Activated naive CD8-positive, alpha-beta T cell treated with anti-CD3 and anti-CD28 coated beads, Interleukin-2, amount 50 U/mL, for 24 hours (primary cell): ENCODE measurements around the gene IST1.
A peak's percentile ranks its signal among the peaks of the same experiment; 100 is the strongest.

Source experiments
- ATAC-seq: fragments of 150-1000 bp; cut with Tn5 transposase; one replicate; pipeline ENCODE4 v1.10.0; 2021
- DNase-seq: peaks from one replicate; pipeline ENCODE4 v3.0.0; 2021
- H3K27ac Mint-ChIP-seq: one replicate; pipeline ENCODE4 v1.8.0; 2021; ENCODE audit warnings: mild to moderate bottlenecking, mixed read lengths
- H3K27me3 Mint-ChIP-seq: one replicate; pipeline ENCODE4 v1.8.0; 2021; ENCODE audit warnings: mixed read lengths
- H3K36me3 Mint-ChIP-seq: one replicate; pipeline ENCODE4 v1.8.0; 2021; ENCODE audit warnings: low read depth, mixed read lengths
- H3K4me1 Mint-ChIP-seq: one replicate; pipeline ENCODE4 v1.8.0; 2021; ENCODE audit warnings: mixed read lengths
- H3K4me3 Mint-ChIP-seq: one replicate; pipeline ENCODE4 v1.8.0; 2021; ENCODE audit warnings: mild to moderate bottlenecking, moderate library complexity, mixed read lengths
- H3K9me3 Mint-ChIP-seq: one replicate; pipeline ENCODE4 v1.8.0; 2021; ENCODE audit warnings: mixed read lengths

IST1 gene

GRCh38 chr16:71894921-71895678 is at the start of gene IST1:
Gene IST1 (plus strand): TSS chr16:71895531. CDS start chr16:71915641, 20,110 bp downstream.
- Mint-ChIP-seq H3K36me3 (peaks cover 7% of the 10 kb centered on the region), H3K4me3 (peak within 1 kb of the TSS; percentile 96)
- ATAC-seq, result peak; percentile 94

GRCh38 chr16:71845639-71846430 is 49.5 kb upstream of the IST1 start, which contains the start of gene ATXN1L:
Gene ATXN1L (plus strand): TSS chr16:71845976. CDS start chr16:71849741, 3,765 bp downstream.
- Mint-ChIP-seq H3K4me1 (peaks cover 33% of the 10 kb centered on the region), H3K4me3 (peak within 1 kb of the TSS; percentile 90), H3K36me3 (peaks cover 17% of the 10 kb centered on the region), H3K27ac (peak within 1 kb of the TSS; percentile 94), H3K27me3 (no peaks in the 10 kb centered on the region), H3K9me3 (no peaks in the 10 kb centered on the region)
- ATAC-seq (peak; percentile 96), DNase-seq (peak; percentile 96)

More at GRCh38 chr16:71894921-71895678, at the start of gene IST1:
- H3K9me3 Mint-ChIP-seq, result no peaks in the 10 kb centered on the region
- DNase-seq, result peak; percentile 97
- H3K27me3 Mint-ChIP-seq, result no peaks in the 10 kb centered on the region
- peak within 1 kb of the TSS; percentile 94 for H3K27ac Mint-ChIP-seq
- H3K4me1 Mint-ChIP-seq, result peaks cover 39% of the 10 kb centered on the region

- peak; percentile 9 for DNase-seq
- ATAC-seq, result no peak
- Mint-ChIP-seq H3K27ac (peak overlapping the region; percentile 74), H3K9me3 (no peaks in the 10 kb centered on the region), H3K4me3 (peak overlapping the region; percentile 90), H3K36me3 (peaks cover 19% of the 10 kb centered on the region), H3K4me1 (peaks cover 33% of the 10 kb centered on the region), H3K27me3 (no peaks in the 10 kb centered on the region)
Observed at GRCh38 chr16:71846431-71846830, 48.9 kb upstream of the IST1 start.

GRCh38 chr16:71847096-71847495 is 48.2 kb upstream of the IST1 start:
- H3K4me1 Mint-ChIP-seq, result peaks cover 30% of the 10 kb centered on the region
- peaks cover 19% of the 10 kb centered on the region for H3K36me3 Mint-ChIP-seq
- H3K4me3 Mint-ChIP-seq, result peak overlapping the region; percentile 90
- no peaks in the 10 kb centered on the region for H3K9me3 Mint-ChIP-seq
- DNase-seq (no peak), ATAC-seq (no peak)
- H3K27me3 Mint-ChIP-seq, result no peaks in the 10 kb centered on the region
- peak overlapping the region; percentile 74 for H3K27ac Mint-ChIP-seq

- no peak overlapping the region for H3K27ac Mint-ChIP-seq
- H3K4me1 Mint-ChIP-seq, result peaks cover 32% of the 10 kb centered on the region
- DNase-seq (no peak), ATAC-seq (no peak)
- H3K27me3 Mint-ChIP-seq, result no peaks in the 10 kb centered on the region
- H3K4me3 Mint-ChIP-seq, result no peak overlapping the region
- peaks cover 19% of the 10 kb centered on the region for H3K36me3 Mint-ChIP-seq
- H3K9me3 Mint-ChIP-seq, result no peaks in the 10 kb centered on the region
Observed at GRCh38 chr16:71848622-71849021, 46.7 kb upstream of the IST1 start.

- ATAC-seq, result no peak
- no peak for DNase-seq
- H3K27me3 Mint-ChIP-seq, result no peaks in the 10 kb centered on the region
- H3K9me3 Mint-ChIP-seq, result no peaks in the 10 kb centered on the region
- peaks cover 41% of the 10 kb centered on the region for H3K4me1 Mint-ChIP-seq
- no peak overlapping the region for H3K27ac Mint-ChIP-seq
- H3K36me3 Mint-ChIP-seq, result peaks cover 21% of the 10 kb centered on the region
- no peak overlapping the region for H3K4me3 Mint-ChIP-seq
Observed at GRCh38 chr16:71851746-71852145, 43.6 kb upstream of the IST1 start.

- no peaks in the 10 kb centered on the region for H3K27me3 Mint-ChIP-seq
- H3K27ac Mint-ChIP-seq, result no peak overlapping the region
- no peak overlapping the region for H3K4me3 Mint-ChIP-seq
- no peak for ATAC-seq
- no peaks in the 10 kb centered on the region for H3K9me3 Mint-ChIP-seq
- peaks cover 37% of the 10 kb centered on the region for H3K4me1 Mint-ChIP-seq
- no peak for DNase-seq
- H3K36me3 Mint-ChIP-seq, result peaks cover 21% of the 10 kb centered on the region
Observed at GRCh38 chr16:71852158-71852557, 43.2 kb upstream of the IST1 start.

- peaks cover 33% of the 10 kb centered on the region for H3K4me1 Mint-ChIP-seq
- no peak for DNase-seq
- no peaks in the 10 kb centered on the region for H3K27me3 Mint-ChIP-seq
- peaks cover 21% of the 10 kb centered on the region for H3K36me3 Mint-ChIP-seq
- no peak for ATAC-seq
- no peak overlapping the region for H3K27ac Mint-ChIP-seq
- H3K9me3 Mint-ChIP-seq, result no peaks in the 10 kb centered on the region
- H3K4me3 Mint-ChIP-seq, result no peak overlapping the region
Observed at GRCh38 chr16:71852561-71852960, 42.8 kb upstream of the IST1 start.

- DNase-seq (no peak), ATAC-seq (no peak)
- no peaks in the 10 kb centered on the region for H3K9me3 Mint-ChIP-seq
- peaks cover 31% of the 10 kb centered on the region for H3K4me1 Mint-ChIP-seq
- no peaks in the 10 kb centered on the region for H3K27me3 Mint-ChIP-seq
- H3K4me3 Mint-ChIP-seq, result no peak overlapping the region
- peaks cover 16% of the 10 kb centered on the region for H3K36me3 Mint-ChIP-seq
- H3K27ac Mint-ChIP-seq, result peak overlapping the region; percentile 50
Observed at GRCh38 chr16:71853413-71853812, 41.9 kb upstream of the IST1 start.

GRCh38 chr16:71854369-71854948 is 40.9 kb upstream of the IST1 start:
- no peak overlapping the region for H3K4me3 Mint-ChIP-seq
- H3K9me3 Mint-ChIP-seq, result no peaks in the 10 kb centered on the region
- peaks cover 31% of the 10 kb centered on the region for H3K4me1 Mint-ChIP-seq
- no peak overlapping the region for H3K27ac Mint-ChIP-seq
- H3K36me3 Mint-ChIP-seq, result peaks cover 11% of the 10 kb centered on the region
- no peak for ATAC-seq
- DNase-seq, result no peak
- no peaks in the 10 kb centered on the region for H3K27me3 Mint-ChIP-seq

- DNase-seq (no peak), ATAC-seq (peak; percentile 72)
- Mint-ChIP-seq H3K36me3 (peaks cover 4% of the 10 kb centered on the region), H3K27ac (peak overlapping the region; percentile 48), H3K4me1 (peaks cover 31% of the 10 kb centered on the region), H3K4me3 (no peak overlapping the region), H3K27me3 (no peaks in the 10 kb centered on the region), H3K9me3 (no peaks in the 10 kb centered on the region)
Observed at GRCh38 chr16:71855937-71856662, 39.2 kb upstream of the IST1 start.

- no peak for ATAC-seq
- Mint-ChIP-seq H3K27me3 (no peaks in the 10 kb centered on the region), H3K4me1 (peaks cover 24% of the 10 kb centered on the region), H3K36me3 (peaks cover 2% of the 10 kb centered on the region), H3K9me3 (no peaks in the 10 kb centered on the region), H3K4me3 (no peak overlapping the region), H3K27ac (no peak overlapping the region)
- no peak for DNase-seq
Observed at GRCh38 chr16:71859762-71860521, 35.4 kb upstream of the IST1 start.

- DNase-seq, result no peak
- Mint-ChIP-seq H3K36me3 (peaks cover 2% of the 10 kb centered on the region), H3K4me3 (no peak overlapping the region), H3K27ac (no peak overlapping the region), H3K4me1 (peaks cover 16% of the 10 kb centered on the region), H3K9me3 (no peaks in the 10 kb centered on the region), H3K27me3 (no peaks in the 10 kb centered on the region)
- no peak for ATAC-seq
Observed at GRCh38 chr16:71863995-71864394, 31.3 kb upstream of the IST1 start.
